Fibroblast of the aortic adventitia (primary cell): Measurements from ENCODE around the gene ZNHIT2. TPM values are rescaled to one million over a fixed set of nuclear protein-coding genes. Genes with fewer than 3 reads are reported as not detected.

Source experiments
- DNase-seq: peaks from one replicate; pipeline ENCODE4 v3.0.0-alpha.2; 2010; ENCODE audit warnings: low read depth
- H3K4me3 ChIP-seq: 2 replicates; pipeline ENCODE4 v1.5.1; 2011; ENCODE audit warnings: low read depth, mild to moderate bottlenecking, control low read depth, low read length, moderate library complexity
- CTCF ChIP-seq: IDR thresholded peaks from 2 replicates; pipeline ENCODE4 v1.5.1; 2011; ENCODE audit warnings: mild to moderate bottlenecking, low read length, control low read depth, inconsistent platforms; ENCODE audit not compliant: insufficient read depth
- total RNA-seq: library from RNA; depleted of rRNA; stranded (reverse); fragments of >200 nt; gene quantifications from 2 replicates; pipeline ENCODE4 v1.2.3, GENCODE V29; 2012; ENCODE audit warnings: low replicate concordance

ZNHIT2 gene
- total RNA-seq: 9.9 and 30.4 TPM in 2 replicates

GRCh38 chr11:65117206-65118096 lies at the start of gene ZNHIT2:
Gene ZNHIT2, minus strand, starts transcription at chr11:65117701. Its CDS starts 48 bp downstream, at chr11:65117653.
- peak; percentile 86 for TF ChIP-seq CTCF
- H3K4me3 ChIP-seq: peak within 1 kb of the TSS; percentile 96
- DNase-seq: peak; percentile 99

GRCh38 chr11:65166893-65167292 lies 49.4 kb upstream of the ZNHIT2 start:
- DNase-seq: no peak
- TF ChIP-seq CTCF: no peak
- H3K4me3 ChIP-seq: no peak overlapping the region

- DNase-seq: no peak
- no peak overlapping the region for H3K4me3 ChIP-seq
These were observed 48.2 kb upstream of the ZNHIT2 start for GRCh38 chr11:65165410-65166317.

GRCh38 chr11:65163684-65164083 lies 46.2 kb upstream of the ZNHIT2 start:
- no peak for DNase-seq
- no peak for TF ChIP-seq CTCF
- H3K4me3 ChIP-seq: no peak overlapping the region

More at GRCh38 chr11:65165410-65166317, 48.2 kb upstream of the ZNHIT2 start:
- no peak for TF ChIP-seq CTCF

GRCh38 chr11:65160643-65161042 lies 43.1 kb upstream of the ZNHIT2 start:
- no peak for DNase-seq
- no peak for TF ChIP-seq CTCF
- H3K4me3 ChIP-seq: no peak overlapping the region

GRCh38 chr11:65159012-65159411 lies 41.5 kb upstream of the ZNHIT2 start:
- H3K4me3 ChIP-seq: no peak overlapping the region
- DNase-seq: no peak
- no peak for TF ChIP-seq CTCF
